Panc1 (cell line): Measurements from ENCODE around the gene LPP. TPM values are rescaled to one million over a fixed set of nuclear protein-coding genes. Genes with fewer than 3 reads are reported as not detected.

Source experiments
- ATAC-seq: fragments of 200-7000 bp; cut with Tn5 transposase; 2 replicates; pipeline ENCODE4 v1.9.1; 2020; ENCODE audit warnings: mild to moderate bottlenecking, moderate library complexity
- BruUV-seq: library from RNA; stranded (reverse); fragments of 400-500 nt; replicated peaks from 2 replicates; lab custom pipeline; 2021; lab: Mats Ljungman, UMichigan
- CTCF ChIA-PET: fragments of 300-600 bp; sonication (Branson Sonifier 250); formaldehyde crosslinking; loops from one replicate; lab custom pipeline; 2022; ENCODE audit warnings: antibody characterized with exemption; lab: Charles Lee
- POLR2A ChIA-PET: fragments of 300-600 bp; sonication (Branson Sonifier 250); formaldehyde crosslinking; loops from one replicate; lab custom pipeline; 2022; ENCODE audit warnings: antibody characterized with exemption; lab: Charles Lee
- DNase-seq: peaks from one replicate; pipeline ENCODE4 v3.0.0-alpha.2; 2010; ENCODE audit warnings: low read depth, low spot score
- H3K27ac ChIP-seq: 2 replicates; pipeline ENCODE4 v1.5.1; 2011; ENCODE audit warnings: mild to moderate bottlenecking, low read length, inconsistent platforms
- H3K27me3 ChIP-seq: fragments of 200-500 bp; sonication (Bioruptor generic); 2 replicates; pipeline ENCODE4 v1.6.0; 2014; ENCODE audit warnings: low read length, inconsistent platforms; ENCODE audit not compliant: control insufficient read depth, insufficient read depth
- H3K36me3 ChIP-seq: fragments of 200-500 bp; sonication (Bioruptor generic); 2 replicates; pipeline ENCODE4 v1.5.1; 2014; ENCODE audit warnings: inconsistent platforms, mild to moderate bottlenecking, low read length, moderate library complexity; ENCODE audit not compliant: control insufficient read depth, insufficient read depth
- H3K4me1 ChIP-seq: 2 replicates; pipeline ENCODE4 v1.5.1; 2011; ENCODE audit warnings: inconsistent platforms, mild to moderate bottlenecking, low read length, moderate library complexity; ENCODE audit not compliant: control insufficient read depth, insufficient read depth
- H3K4me3 ChIP-seq, 2 experiments: 2 replicates each; pipeline ENCODE4 v1.5.1; 2011 to 2012; ENCODE audit warnings: low read depth in 2 of 2, low read length in 2 of 2, mild to moderate bottlenecking in 2 of 2, inconsistent platforms in 1 of 2, moderate library complexity in 1 of 2
- H3K9me3 ChIP-seq: fragments of 200-500 bp; sonication (Bioruptor generic); 2 replicates; pipeline ENCODE4 v1.5.1; 2014; ENCODE audit warnings: low read depth, mild to moderate bottlenecking, inconsistent platforms, low read length, moderate library complexity; ENCODE audit not compliant: control insufficient read depth, insufficient read depth
- POLR2AphosphoS5 ChIP-seq: IDR thresholded peaks from 2 replicates; pipeline ENCODE4 v1.6.1; 2012; ENCODE audit warnings: mild to moderate bottlenecking, low read depth, low read length, moderate library complexity
- SIN3A ChIP-seq: IDR thresholded peaks from 2 replicates; pipeline ENCODE4 v1.6.1; 2012; ENCODE audit warnings: low read depth, mild to moderate bottlenecking, low read length, moderate library complexity, borderline replicate concordance; ENCODE audit not compliant: insufficient read depth
- TCF7L2 ChIP-seq: IDR thresholded peaks from 2 replicates; pipeline ENCODE4 v1.6.1; 2011; ENCODE audit warnings: mild to moderate bottlenecking, low read depth, low read length, inconsistent platforms
- in situ Hi-C: cut with HindIII; loops from 2 replicates; pipeline ENCODE4 v1.10.0; 2016; ENCODE audit warnings: low sequenced_read_pairs, low pct_unique_long_range_greater_than_20kb
- intact Hi-C: fragments of 100-400 bp; cut with micrococcal nuclease; formaldehyde crosslinking; loops from one replicate; pipeline ENCODE4 v1.10.0; 2022; ENCODE audit not compliant: unreplicated experiment
- total RNA-seq: library from RNA; stranded (reverse); gene quantifications from one replicate; pipeline ENCODE4 v1.2.1, GENCODE V29; 2021; ENCODE audit not compliant: unreplicated experiment
- TF ChIP-seq, protein P1 (sequence below), 2 experiments: IDR thresholded peaks; 2 replicates each; pipeline ENCODE4 v1.6.1; 2011 to 2012; ENCODE audit warnings: low read depth in 2 of 2, control low read depth in 1 of 2, low read length in 1 of 2, mild to moderate bottlenecking in 1 of 2, moderate library complexity in 1 of 2; ENCODE audit not compliant: insufficient read depth in 1 of 2
- TF ChIP-seq, protein P2 (sequence below): fragments of 450-650 bp; IDR thresholded peaks from 2 replicates; pipeline ENCODE4 v1.5.1; 2017; ENCODE audit warnings: mild to moderate bottlenecking

Gene LPP
- total RNA-seq, 1 experiment from 2014 or later, result 90.0 TPM

DNA sequence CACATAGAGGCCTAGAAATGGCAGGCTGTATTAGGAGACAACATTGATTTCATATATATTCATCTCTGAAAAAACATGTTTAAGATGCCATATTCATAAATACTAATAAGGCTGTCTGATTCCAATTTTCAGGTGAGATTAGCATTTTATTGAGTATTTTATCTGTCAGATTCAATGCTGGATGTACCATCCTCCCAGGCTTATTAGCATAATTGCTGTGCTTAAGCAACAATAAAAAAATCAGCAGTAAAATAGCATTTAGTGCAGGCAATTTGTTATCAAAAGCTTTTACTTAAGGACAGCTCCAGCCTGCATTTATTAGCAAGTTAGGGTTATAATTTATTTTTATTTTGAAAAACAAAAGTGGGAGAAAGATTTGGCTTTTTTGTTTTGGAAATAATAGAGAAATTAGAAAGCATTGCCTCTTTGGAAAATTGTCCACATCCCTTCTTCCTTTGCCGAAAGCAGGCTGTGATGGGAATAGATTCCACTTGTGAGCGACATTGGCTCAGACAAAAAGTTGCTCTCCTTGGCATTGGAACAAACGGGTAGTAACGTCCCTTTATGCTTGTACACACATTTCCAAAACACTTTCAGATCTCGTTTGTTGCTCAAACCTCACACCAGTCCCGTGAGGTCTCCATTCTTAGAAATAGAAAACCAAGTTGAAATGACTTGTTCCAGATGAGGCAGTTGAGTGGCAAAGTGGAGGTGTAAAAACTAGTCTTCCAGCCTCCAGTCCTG lies 134.0 kb downstream of the LPP start:
- H3K27ac ChIP-seq, result peak overlapping the region; percentile 19; the same call in 1 of the 2 replicates
- TSS peak; percentile 17 for BruUV-seq
- H3K9me3 ChIP-seq, result no peaks in the 10 kb centered on the region
- CTCF ChIA-PET, result no interaction called here
- in situ Hi-C loops (loop anchor here (25.0 kb wide), 1 partner anchor 551 kb away; the partner anchor contains the start of gene BCL6), intact Hi-C loops (no loop called here)
- ATAC-seq, result no peak
- POLR2A ChIA-PET, result no interaction called here
- no peaks in the 10 kb centered on the region for H3K36me3 ChIP-seq
- no peaks in the 10 kb centered on the region for H3K27me3 ChIP-seq
- DNase-seq, result no peak
- H3K4me3 ChIP-seq, result no peak overlapping the region
- TF ChIP-seq TCF7L2, result no peak
- no peak for TF ChIP-seq SIN3A
- TF ChIP-seq POLR2AphosphoS5, result no peak
- TF ChIP-seq, protein P1, sequence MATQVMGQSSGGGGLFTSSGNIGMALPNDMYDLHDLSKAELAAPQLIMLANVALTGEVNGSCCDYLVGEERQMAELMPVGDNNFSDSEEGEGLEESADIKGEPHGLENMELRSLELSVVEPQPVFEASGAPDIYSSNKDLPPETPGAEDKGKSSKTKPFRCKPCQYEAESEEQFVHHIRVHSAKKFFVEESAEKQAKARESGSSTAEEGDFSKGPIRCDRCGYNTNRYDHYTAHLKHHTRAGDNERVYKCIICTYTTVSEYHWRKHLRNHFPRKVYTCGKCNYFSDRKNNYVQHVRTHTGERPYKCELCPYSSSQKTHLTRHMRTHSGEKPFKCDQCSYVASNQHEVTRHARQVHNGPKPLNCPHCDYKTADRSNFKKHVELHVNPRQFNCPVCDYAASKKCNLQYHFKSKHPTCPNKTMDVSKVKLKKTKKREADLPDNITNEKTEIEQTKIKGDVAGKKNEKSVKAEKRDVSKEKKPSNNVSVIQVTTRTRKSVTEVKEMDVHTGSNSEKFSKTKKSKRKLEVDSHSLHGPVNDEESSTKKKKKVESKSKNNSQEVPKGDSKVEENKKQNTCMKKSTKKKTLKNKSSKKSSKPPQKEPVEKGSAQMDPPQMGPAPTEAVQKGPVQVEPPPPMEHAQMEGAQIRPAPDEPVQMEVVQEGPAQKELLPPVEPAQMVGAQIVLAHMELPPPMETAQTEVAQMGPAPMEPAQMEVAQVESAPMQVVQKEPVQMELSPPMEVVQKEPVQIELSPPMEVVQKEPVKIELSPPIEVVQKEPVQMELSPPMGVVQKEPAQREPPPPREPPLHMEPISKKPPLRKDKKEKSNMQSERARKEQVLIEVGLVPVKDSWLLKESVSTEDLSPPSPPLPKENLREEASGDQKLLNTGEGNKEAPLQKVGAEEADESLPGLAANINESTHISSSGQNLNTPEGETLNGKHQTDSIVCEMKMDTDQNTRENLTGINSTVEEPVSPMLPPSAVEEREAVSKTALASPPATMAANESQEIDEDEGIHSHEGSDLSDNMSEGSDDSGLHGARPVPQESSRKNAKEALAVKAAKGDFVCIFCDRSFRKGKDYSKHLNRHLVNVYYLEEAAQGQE (IDR thresholded peaks at IDR 0.05; ENCODE audit: insufficient read depth in 1 of 2, low read depth in 2 of 2, low read length in 1 of 2), result no peak
- TF ChIP-seq, protein P2, sequence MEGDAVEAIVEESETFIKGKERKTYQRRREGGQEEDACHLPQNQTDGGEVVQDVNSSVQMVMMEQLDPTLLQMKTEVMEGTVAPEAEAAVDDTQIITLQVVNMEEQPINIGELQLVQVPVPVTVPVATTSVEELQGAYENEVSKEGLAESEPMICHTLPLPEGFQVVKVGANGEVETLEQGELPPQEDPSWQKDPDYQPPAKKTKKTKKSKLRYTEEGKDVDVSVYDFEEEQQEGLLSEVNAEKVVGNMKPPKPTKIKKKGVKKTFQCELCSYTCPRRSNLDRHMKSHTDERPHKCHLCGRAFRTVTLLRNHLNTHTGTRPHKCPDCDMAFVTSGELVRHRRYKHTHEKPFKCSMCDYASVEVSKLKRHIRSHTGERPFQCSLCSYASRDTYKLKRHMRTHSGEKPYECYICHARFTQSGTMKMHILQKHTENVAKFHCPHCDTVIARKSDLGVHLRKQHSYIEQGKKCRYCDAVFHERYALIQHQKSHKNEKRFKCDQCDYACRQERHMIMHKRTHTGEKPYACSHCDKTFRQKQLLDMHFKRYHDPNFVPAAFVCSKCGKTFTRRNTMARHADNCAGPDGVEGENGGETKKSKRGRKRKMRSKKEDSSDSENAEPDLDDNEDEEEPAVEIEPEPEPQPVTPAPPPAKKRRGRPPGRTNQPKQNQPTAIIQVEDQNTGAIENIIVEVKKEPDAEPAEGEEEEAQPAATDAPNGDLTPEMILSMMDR, result no peak
- H3K4me1 ChIP-seq, result peaks cover 40% of the 10 kb centered on the region

DNA sequence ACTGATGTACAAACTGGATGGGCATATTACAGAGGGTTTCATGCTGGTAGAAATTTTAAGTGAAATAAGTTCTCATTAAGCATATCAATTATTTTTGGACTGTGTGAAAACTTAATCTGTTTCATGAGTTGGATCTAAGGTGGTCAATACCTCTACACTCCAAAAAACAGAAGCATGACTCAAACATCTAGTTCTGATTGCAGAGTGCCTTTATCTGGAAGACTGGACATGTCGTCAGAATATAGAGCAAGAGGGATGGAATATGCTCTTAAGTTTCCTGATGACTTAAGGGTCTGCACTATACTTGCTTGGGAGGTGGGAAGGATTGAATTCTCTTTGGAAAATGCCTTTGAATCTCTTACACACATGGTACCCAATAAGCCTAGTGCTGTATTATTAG lies 138.3 kb downstream of the LPP start:
- no TSS peak for BruUV-seq
- CTCF ChIA-PET, result no interaction called here
- intact Hi-C loops, result no loop called here
- Histone ChIP-seq H3K27ac (0 out of 2 replicates have a peak overlapping the region, but pooled peaks have one; percentile 19), H3K27me3 (no peaks in the 10 kb centered on the region), H3K36me3 (no peaks in the 10 kb centered on the region), H3K9me3 (no peaks in the 10 kb centered on the region), H3K4me3 (no peak overlapping the region), H3K4me1 (peaks cover 57% of the 10 kb centered on the region)
- no peak for DNase-seq
- TF ChIP-seq, protein P1 (IDR thresholded peaks at IDR 0.05; ENCODE audit: insufficient read depth in 1 of 2, low read depth in 2 of 2, low read length in 1 of 2), result no peak
- TF ChIP-seq, protein P2, result no peak
- TF ChIP-seq TCF7L2 (no peak), POLR2AphosphoS5 (no peak), SIN3A (no peak)
- in situ Hi-C loops, result loop anchor here (25.0 kb wide), 1 partner anchor 555 kb away; the partner anchor contains the start of gene BCL6
- POLR2A ChIA-PET, result no interaction called here
- ATAC-seq, result no peak
